ENCODE data around the gene FRYL. TPM values are rescaled to one million over a fixed set of nuclear protein-coding genes. Genes with fewer than 3 reads are reported as not detected.

FRYL gene
- total RNA-seq, 1 experiment from 2014 or later: 29.9 TPM

DNA sequence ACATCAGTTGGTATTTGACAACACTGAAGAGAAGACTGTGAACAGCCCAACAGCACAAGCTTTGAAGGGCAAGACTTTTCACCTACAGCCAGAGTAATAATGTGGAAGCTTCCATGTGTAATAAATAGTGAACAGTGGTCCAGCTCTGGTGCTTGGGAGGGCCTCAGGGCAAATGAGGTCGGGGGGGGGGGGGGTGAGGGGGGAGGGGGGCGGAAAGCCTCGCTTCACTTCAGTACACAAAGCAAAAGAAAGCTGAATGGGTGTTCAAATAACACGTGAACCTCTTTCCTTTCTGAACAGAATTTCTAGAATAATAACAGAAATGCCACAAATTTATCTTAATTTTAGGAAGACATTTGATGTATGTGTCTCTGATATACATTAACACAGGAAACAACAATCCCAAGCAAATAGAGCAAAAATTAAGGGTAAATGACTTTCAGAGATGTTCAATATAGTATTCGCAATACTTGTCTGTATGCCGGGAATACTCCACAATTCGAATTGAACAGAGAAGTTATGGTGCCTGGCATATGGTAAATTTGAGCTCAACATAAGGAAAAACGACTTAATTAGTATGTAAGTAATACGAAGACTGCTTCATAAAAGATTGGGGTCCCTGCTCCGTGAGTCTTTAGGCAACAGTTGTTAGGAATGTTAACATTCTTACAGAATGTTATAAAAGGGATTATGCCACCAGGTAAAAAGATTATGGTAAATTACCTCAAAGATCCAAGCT, 92.6 kb downstream of the FRYL start:
- TF ChIP-seq EZH2phosphoT487 (IDR thresholded peaks at IDR 0.05; ENCODE audit: borderline replicate concordance, low read length): no peak
- no peak for TF ChIP-seq EZH2 (IDR thresholded peaks at IDR 0.05; ENCODE audit: low read length, unreplicated experiment)
- TF ChIP-seq, protein P1, sequence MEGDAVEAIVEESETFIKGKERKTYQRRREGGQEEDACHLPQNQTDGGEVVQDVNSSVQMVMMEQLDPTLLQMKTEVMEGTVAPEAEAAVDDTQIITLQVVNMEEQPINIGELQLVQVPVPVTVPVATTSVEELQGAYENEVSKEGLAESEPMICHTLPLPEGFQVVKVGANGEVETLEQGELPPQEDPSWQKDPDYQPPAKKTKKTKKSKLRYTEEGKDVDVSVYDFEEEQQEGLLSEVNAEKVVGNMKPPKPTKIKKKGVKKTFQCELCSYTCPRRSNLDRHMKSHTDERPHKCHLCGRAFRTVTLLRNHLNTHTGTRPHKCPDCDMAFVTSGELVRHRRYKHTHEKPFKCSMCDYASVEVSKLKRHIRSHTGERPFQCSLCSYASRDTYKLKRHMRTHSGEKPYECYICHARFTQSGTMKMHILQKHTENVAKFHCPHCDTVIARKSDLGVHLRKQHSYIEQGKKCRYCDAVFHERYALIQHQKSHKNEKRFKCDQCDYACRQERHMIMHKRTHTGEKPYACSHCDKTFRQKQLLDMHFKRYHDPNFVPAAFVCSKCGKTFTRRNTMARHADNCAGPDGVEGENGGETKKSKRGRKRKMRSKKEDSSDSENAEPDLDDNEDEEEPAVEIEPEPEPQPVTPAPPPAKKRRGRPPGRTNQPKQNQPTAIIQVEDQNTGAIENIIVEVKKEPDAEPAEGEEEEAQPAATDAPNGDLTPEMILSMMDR (conservative IDR thresholded peaks at IDR 0.05; ENCODE audit: low read depth, low read length): no peak
- H3K4me3 ChIP-seq (ENCODE audit: low read length): no peak overlapping the region
- H3K9ac ChIP-seq (ENCODE audit: low read length): no peak overlapping the region
- H3K36me3 ChIP-seq (ENCODE audit: low read depth, low read length): no peaks in the 10 kb centered on the region
- H4K20me1 ChIP-seq (ENCODE audit: low read length): no peaks in the 10 kb centered on the region
- peaks cover 46% of the 10 kb centered on the region for H3K79me2 ChIP-seq (ENCODE audit: low read length)
- POLR2A ChIA-PET (ENCODE audit: unreplicated experiment): interaction anchor here (0.5 kb wide), 1 partner anchor 72 kb away, joined by 3 read pairs; no protein-coding TSS in a partner anchor
- H3F3A ChIP-seq (ENCODE audit: low read length, unreplicated experiment): no peaks in the 10 kb centered on the region
- ATAC-seq (no peak), DNase-seq (no peak)
- intact Hi-C loops (cut with micrococcal nuclease): no loop called here
- no TSS peak for BruUV-seq (replicated peaks)
- no peaks in the 10 kb centered on the region for H3K4me1 ChIP-seq (ENCODE audit: insufficient read depth, low read length)
- H3K9me3 ChIP-seq (ENCODE audit: low read length): no peaks in the 10 kb centered on the region
- H2AFZ ChIP-seq (ENCODE audit: low read length): no peak overlapping the region
- H3K9me2 ChIP-seq (replicated peaks; ENCODE audit: low read length): no peaks in the 10 kb centered on the region
- H3K27ac ChIP-seq (ENCODE audit: low read length): no peak overlapping the region
- no peaks in the 10 kb centered on the region for H3K27me3 ChIP-seq (ENCODE audit: low read length)
- CTCF ChIA-PET: no interaction called here
- H3K4me2 ChIP-seq (ENCODE audit: low read length): no peak overlapping the region

- Histone ChIP-seq H3K9ac (ENCODE audit: low read length) (no peak overlapping the region), H3K79me2 (ENCODE audit: low read length) (peaks cover 39% of the 10 kb centered on the region), H3K27ac (ENCODE audit: low read length) (no peak overlapping the region), H3K27me3 (ENCODE audit: low read length) (no peaks in the 10 kb centered on the region), H2AFZ (ENCODE audit: low read length) (no peak overlapping the region), H3K4me3 (ENCODE audit: low read length) (no peak overlapping the region), H3F3A (ENCODE audit: low read length, unreplicated experiment) (no peaks in the 10 kb centered on the region), H3K9me2 (replicated peaks; ENCODE audit: low read length) (no peaks in the 10 kb centered on the region), H4K20me1 (ENCODE audit: low read length) (no peaks in the 10 kb centered on the region), H3K4me1 (ENCODE audit: insufficient read depth, low read length) (0 out of 2 replicates have a peak, but pooled peaks cover 3% of the 10 kb centered on the region), H3K36me3 (ENCODE audit: low read depth, low read length) (no peaks in the 10 kb centered on the region), H3K9me3 (ENCODE audit: low read length) (no peaks in the 10 kb centered on the region), H3K4me2 (ENCODE audit: low read length) (no peak overlapping the region)
- intact Hi-C loops (cut with micrococcal nuclease): no loop called here
- DNase-seq (no peak), ATAC-seq (no peak)
- ChIA-PET CTCF (no interaction called here), POLR2A (ENCODE audit: unreplicated experiment) (no interaction called here)
- BruUV-seq (replicated peaks): no TSS peak
- TF ChIP-seq, protein P1 (conservative IDR thresholded peaks at IDR 0.05; ENCODE audit: low read depth, low read length): no peak
- TF ChIP-seq EZH2phosphoT487 (IDR thresholded peaks at IDR 0.05; ENCODE audit: borderline replicate concordance, low read length) (no peak), EZH2 (IDR thresholded peaks at IDR 0.05; ENCODE audit: low read length, unreplicated experiment) (no peak)
Measured at GRCh38 chr4:48686369-48686768, 93.7 kb downstream of the FRYL start.

All from PC-3 (cell line).